Panc1 (cell line): ENCODE measurements around the gene ATXN3L. TPM values are rescaled to one million over a fixed set of nuclear protein-coding genes. Genes with fewer than 3 reads are reported as not detected.

Source experiments
- ATAC-seq: fragments of 200-7000 bp; cut with Tn5 transposase; 2 replicates; pipeline ENCODE4 v1.9.1; 2020; ENCODE audit warnings: mild to moderate bottlenecking, moderate library complexity
- BruUV-seq: library from RNA; stranded (reverse); fragments of 400-500 nt; replicated peaks from 2 replicates; lab custom pipeline; 2021; lab: Mats Ljungman, UMichigan
- CTCF ChIA-PET: fragments of 300-600 bp; sonication (Branson Sonifier 250); formaldehyde crosslinking; loops from one replicate; lab custom pipeline; 2022; ENCODE audit warnings: antibody characterized with exemption; lab: Charles Lee
- POLR2A ChIA-PET: fragments of 300-600 bp; sonication (Branson Sonifier 250); formaldehyde crosslinking; loops from one replicate; lab custom pipeline; 2022; ENCODE audit warnings: antibody characterized with exemption; lab: Charles Lee
- DNase-seq: peaks from one replicate; pipeline ENCODE4 v3.0.0-alpha.2; 2010; ENCODE audit warnings: low read depth, low spot score
- H3K27ac ChIP-seq: 2 replicates; pipeline ENCODE4 v1.5.1; 2011; ENCODE audit warnings: mild to moderate bottlenecking, low read length, inconsistent platforms
- H3K27me3 ChIP-seq: fragments of 200-500 bp; sonication (Bioruptor generic); 2 replicates; pipeline ENCODE4 v1.6.0; 2014; ENCODE audit warnings: low read length, inconsistent platforms; ENCODE audit not compliant: control insufficient read depth, insufficient read depth
- H3K36me3 ChIP-seq: fragments of 200-500 bp; sonication (Bioruptor generic); 2 replicates; pipeline ENCODE4 v1.5.1; 2014; ENCODE audit warnings: inconsistent platforms, mild to moderate bottlenecking, low read length, moderate library complexity; ENCODE audit not compliant: control insufficient read depth, insufficient read depth
- H3K4me1 ChIP-seq: 2 replicates; pipeline ENCODE4 v1.5.1; 2011; ENCODE audit warnings: inconsistent platforms, mild to moderate bottlenecking, low read length, moderate library complexity; ENCODE audit not compliant: control insufficient read depth, insufficient read depth
- H3K4me3 ChIP-seq, 2 experiments: 2 replicates each; pipeline ENCODE4 v1.5.1; 2011 to 2012; ENCODE audit warnings: low read depth in 2 of 2, low read length in 2 of 2, mild to moderate bottlenecking in 2 of 2, inconsistent platforms in 1 of 2, moderate library complexity in 1 of 2
- H3K9me3 ChIP-seq: fragments of 200-500 bp; sonication (Bioruptor generic); 2 replicates; pipeline ENCODE4 v1.5.1; 2014; ENCODE audit warnings: low read depth, mild to moderate bottlenecking, inconsistent platforms, low read length, moderate library complexity; ENCODE audit not compliant: control insufficient read depth, insufficient read depth
- POLR2AphosphoS5 ChIP-seq: IDR thresholded peaks from 2 replicates; pipeline ENCODE4 v1.6.1; 2012; ENCODE audit warnings: mild to moderate bottlenecking, low read depth, low read length, moderate library complexity
- SIN3A ChIP-seq: IDR thresholded peaks from 2 replicates; pipeline ENCODE4 v1.6.1; 2012; ENCODE audit warnings: low read depth, mild to moderate bottlenecking, low read length, moderate library complexity, borderline replicate concordance; ENCODE audit not compliant: insufficient read depth
- TCF7L2 ChIP-seq: IDR thresholded peaks from 2 replicates; pipeline ENCODE4 v1.6.1; 2011; ENCODE audit warnings: mild to moderate bottlenecking, low read depth, low read length, inconsistent platforms
- in situ Hi-C: cut with HindIII; loops from 2 replicates; pipeline ENCODE4 v1.10.0; 2016; ENCODE audit warnings: low sequenced_read_pairs, low pct_unique_long_range_greater_than_20kb
- intact Hi-C: fragments of 100-400 bp; cut with micrococcal nuclease; formaldehyde crosslinking; loops from one replicate; pipeline ENCODE4 v1.10.0; 2022; ENCODE audit not compliant: unreplicated experiment
- total RNA-seq: library from RNA; stranded (reverse); gene quantifications from one replicate; pipeline ENCODE4 v1.2.1, GENCODE V29; 2021; ENCODE audit not compliant: unreplicated experiment
- TF ChIP-seq, protein P1 (sequence below): fragments of 450-650 bp; IDR thresholded peaks from 2 replicates; pipeline ENCODE4 v1.5.1; 2017; ENCODE audit warnings: mild to moderate bottlenecking
- TF ChIP-seq, protein P2 (sequence below), 2 experiments: IDR thresholded peaks; 2 replicates each; pipeline ENCODE4 v1.6.1; 2011 to 2012; ENCODE audit warnings: low read depth in 2 of 2, control low read depth in 1 of 2, low read length in 1 of 2, mild to moderate bottlenecking in 1 of 2, moderate library complexity in 1 of 2; ENCODE audit not compliant: insufficient read depth in 1 of 2

Gene ATXN3L
- total RNA-seq, 1 experiment from 2014 or later = not detected

DNA sequence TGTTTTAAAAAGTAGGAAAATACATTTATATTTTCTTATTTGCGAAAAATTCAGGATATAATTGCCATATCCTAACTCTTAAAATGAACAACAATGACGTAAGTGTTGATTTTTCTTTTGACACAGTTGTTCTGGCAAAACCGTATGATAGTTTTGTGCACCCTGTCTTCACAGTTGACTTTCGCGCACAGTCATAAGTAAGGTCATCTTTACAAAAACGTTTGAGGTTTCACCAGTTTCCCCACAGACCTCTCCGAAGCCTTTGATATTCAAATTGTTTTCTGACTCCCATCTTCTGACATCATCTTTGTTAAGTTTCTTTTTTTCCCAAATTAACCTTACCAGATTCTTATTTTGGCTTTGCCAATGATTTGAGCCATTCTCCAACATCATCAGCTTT, 48.1 kb upstream of the ATXN3L start:
- POLR2A ChIA-PET = no interaction called here
- CTCF ChIA-PET = no interaction called here

DNA sequence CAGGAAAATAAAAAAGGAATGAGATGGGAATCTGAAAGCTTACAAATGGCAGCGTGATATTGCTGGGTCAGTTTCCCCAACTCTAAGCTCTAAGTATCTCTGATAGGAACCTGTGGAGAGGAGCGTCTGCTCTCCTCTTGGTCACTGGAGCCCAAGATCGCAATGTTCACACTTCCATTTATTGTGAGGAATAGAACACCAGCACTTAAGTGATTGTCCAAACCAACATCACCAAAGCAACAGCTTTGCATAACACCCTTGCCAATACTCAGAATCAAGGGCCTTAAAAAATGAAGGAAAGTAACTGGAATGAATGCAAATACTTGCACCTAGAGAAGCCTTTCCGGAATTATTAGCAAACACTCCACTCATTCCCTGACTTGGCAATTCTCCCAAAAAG, 46.8 kb upstream of the ATXN3L start:
- Histone ChIP-seq H3K36me3 (no peaks in the 10 kb centered on the region), H3K4me3 (no peak overlapping the region), H3K4me1 (no peaks in the 10 kb centered on the region), H3K27me3 (no peaks in the 10 kb centered on the region), H3K27ac (no peak overlapping the region), H3K9me3 (no peaks in the 10 kb centered on the region)
- ChIA-PET POLR2A (no interaction called here), CTCF (no interaction called here)
- TF ChIP-seq SIN3A (no peak), TCF7L2 (no peak), POLR2AphosphoS5 (no peak)
- TF ChIP-seq, protein P1, sequence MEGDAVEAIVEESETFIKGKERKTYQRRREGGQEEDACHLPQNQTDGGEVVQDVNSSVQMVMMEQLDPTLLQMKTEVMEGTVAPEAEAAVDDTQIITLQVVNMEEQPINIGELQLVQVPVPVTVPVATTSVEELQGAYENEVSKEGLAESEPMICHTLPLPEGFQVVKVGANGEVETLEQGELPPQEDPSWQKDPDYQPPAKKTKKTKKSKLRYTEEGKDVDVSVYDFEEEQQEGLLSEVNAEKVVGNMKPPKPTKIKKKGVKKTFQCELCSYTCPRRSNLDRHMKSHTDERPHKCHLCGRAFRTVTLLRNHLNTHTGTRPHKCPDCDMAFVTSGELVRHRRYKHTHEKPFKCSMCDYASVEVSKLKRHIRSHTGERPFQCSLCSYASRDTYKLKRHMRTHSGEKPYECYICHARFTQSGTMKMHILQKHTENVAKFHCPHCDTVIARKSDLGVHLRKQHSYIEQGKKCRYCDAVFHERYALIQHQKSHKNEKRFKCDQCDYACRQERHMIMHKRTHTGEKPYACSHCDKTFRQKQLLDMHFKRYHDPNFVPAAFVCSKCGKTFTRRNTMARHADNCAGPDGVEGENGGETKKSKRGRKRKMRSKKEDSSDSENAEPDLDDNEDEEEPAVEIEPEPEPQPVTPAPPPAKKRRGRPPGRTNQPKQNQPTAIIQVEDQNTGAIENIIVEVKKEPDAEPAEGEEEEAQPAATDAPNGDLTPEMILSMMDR = no peak
- TF ChIP-seq, protein P2, sequence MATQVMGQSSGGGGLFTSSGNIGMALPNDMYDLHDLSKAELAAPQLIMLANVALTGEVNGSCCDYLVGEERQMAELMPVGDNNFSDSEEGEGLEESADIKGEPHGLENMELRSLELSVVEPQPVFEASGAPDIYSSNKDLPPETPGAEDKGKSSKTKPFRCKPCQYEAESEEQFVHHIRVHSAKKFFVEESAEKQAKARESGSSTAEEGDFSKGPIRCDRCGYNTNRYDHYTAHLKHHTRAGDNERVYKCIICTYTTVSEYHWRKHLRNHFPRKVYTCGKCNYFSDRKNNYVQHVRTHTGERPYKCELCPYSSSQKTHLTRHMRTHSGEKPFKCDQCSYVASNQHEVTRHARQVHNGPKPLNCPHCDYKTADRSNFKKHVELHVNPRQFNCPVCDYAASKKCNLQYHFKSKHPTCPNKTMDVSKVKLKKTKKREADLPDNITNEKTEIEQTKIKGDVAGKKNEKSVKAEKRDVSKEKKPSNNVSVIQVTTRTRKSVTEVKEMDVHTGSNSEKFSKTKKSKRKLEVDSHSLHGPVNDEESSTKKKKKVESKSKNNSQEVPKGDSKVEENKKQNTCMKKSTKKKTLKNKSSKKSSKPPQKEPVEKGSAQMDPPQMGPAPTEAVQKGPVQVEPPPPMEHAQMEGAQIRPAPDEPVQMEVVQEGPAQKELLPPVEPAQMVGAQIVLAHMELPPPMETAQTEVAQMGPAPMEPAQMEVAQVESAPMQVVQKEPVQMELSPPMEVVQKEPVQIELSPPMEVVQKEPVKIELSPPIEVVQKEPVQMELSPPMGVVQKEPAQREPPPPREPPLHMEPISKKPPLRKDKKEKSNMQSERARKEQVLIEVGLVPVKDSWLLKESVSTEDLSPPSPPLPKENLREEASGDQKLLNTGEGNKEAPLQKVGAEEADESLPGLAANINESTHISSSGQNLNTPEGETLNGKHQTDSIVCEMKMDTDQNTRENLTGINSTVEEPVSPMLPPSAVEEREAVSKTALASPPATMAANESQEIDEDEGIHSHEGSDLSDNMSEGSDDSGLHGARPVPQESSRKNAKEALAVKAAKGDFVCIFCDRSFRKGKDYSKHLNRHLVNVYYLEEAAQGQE (IDR thresholded peaks at IDR 0.05; ENCODE audit: insufficient read depth in 1 of 2, low read depth in 2 of 2, low read length in 1 of 2) = no peak
- in situ Hi-C loops = no loop called here
- BruUV-seq = no TSS peak
- DNase-seq (no peak), ATAC-seq (no peak)
- intact Hi-C loops = no loop called here

More for the DNA sequence above, 48.1 kb upstream of the ATXN3L start:
- in situ Hi-C loops = no loop called here
- Histone ChIP-seq H3K9me3 (no peaks in the 10 kb centered on the region), H3K4me3 (no peak overlapping the region), H3K27ac (no peak overlapping the region), H3K4me1 (no peaks in the 10 kb centered on the region), H3K36me3 (no peaks in the 10 kb centered on the region), H3K27me3 (no peaks in the 10 kb centered on the region)
- TF ChIP-seq, protein P2 (IDR thresholded peaks at IDR 0.05; ENCODE audit: insufficient read depth in 1 of 2, low read depth in 2 of 2, low read length in 1 of 2) = no peak
- TF ChIP-seq, protein P1 = no peak
- TF ChIP-seq SIN3A = no peak
- TF ChIP-seq TCF7L2 = no peak
- no peak for TF ChIP-seq POLR2AphosphoS5
- DNase-seq = no peak
- no TSS peak for BruUV-seq
- intact Hi-C loops = no loop called here
- ATAC-seq = no peak
